HG03095 (cell line): ENCODE results near the gene COL23A1.

Source experiments
- ATAC-seq: cut with Tn5 transposase; IDR thresholded peaks from one replicate; pipeline ENCODE4 v1.9.1; 2021; ENCODE audit warnings: moderate library complexity; ENCODE audit not compliant: unreplicated experiment

COL23A1 gene

DNA sequence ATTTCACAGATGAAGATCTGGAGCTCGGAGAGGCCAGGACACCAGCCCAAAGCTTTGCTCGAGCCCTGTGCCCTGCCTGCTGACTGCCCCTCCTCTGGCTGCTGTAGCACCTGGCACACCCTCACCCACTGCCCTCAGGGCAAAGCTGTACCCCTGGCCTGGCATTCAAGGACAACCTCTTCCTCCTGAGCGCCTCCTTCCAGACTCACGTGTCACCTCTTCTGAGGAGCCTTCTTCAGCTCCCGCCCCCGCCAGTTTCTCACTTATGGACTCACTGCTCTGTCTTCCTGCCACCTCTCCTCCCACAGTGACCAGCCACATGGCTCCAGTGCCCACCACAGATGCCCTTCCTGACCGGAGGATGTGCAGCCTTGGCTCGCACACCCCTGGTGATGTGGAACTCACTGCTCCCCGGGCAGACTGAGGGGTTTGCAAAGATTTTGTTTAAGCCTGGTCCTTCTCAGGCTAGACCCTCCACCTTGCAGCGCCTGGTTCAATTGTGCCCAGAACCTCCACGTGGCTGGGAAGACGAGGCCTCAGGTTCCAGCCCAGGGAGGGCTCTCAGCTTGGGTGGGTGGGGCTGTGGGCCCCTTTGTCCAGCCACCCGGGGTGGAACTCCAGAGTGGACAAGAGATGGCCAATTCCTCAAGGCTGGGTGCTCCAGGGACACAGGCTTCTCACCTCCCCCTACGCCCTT lies 311.0 kb downstream of the COL23A1 start:
- ATAC-seq = no peak

GRCh38 chr5:178278358-178279023 lies 311.7 kb downstream of the COL23A1 start:
- no peak for ATAC-seq

DNA sequence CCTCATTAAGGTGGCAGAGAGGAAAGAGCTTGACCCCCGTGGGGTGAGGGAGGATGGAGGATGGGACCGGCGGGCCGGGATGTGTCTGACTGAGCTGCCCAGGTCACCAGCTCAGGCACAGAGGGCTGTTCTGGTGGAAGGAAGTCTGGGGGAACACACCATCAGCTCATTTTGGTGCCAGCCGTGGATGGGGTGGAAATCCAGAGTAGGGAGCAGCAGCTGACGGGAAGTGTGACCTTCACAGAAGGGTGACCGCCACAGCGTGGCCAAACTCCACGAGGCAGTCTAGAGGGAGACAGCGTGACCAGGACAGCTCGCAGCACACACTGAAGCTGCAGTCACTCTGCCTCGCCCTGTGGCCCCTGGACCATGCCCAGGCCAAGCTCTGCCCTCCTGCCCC lies 312.3 kb downstream of the COL23A1 start:
- no peak for ATAC-seq

- no peak for ATAC-seq
These were observed 312.8 kb downstream of the COL23A1 start for GRCh38 chr5:178277346-178277745.

DNA sequence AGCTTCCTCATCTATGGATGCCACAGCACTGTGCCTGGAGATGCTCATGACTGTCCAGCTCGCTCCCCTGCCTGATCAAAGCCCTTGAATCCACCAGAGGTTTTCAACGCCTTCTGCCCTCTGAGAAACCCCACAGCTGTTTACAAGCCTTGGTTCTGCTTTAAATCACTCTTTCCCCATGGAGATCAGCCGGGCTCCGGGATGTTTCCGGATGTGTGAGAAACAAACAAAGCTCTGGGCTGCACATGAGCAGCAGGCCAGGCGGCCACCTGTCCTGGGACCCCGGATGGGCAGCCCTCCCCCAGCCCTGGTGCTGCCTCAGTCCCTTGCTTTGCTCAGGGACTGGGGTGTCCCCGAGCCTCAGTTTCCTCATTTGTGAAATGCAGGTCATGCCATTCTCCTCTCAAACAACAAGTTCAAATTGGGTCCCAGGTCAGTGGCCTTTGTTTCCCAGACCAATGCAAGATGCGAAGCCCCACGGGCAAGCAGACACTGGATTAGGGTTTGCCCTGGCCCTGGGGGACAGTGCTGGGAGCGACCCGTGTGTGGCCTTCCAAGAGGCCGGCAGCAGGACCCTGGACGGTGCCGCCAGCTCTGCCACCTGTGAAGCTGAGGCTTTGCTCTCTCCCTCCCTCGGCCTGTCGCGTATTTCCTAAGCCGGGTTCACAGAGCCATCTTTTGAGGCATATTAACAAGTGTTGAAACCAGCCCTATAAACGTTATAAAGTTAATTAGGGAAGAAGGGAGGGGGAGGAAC lies 315.2 kb downstream of the COL23A1 start:
- no peak for ATAC-seq

GRCh38 chr5:178273665-178274541 lies 316.3 kb downstream of the COL23A1 start:
- no peak for ATAC-seq

DNA sequence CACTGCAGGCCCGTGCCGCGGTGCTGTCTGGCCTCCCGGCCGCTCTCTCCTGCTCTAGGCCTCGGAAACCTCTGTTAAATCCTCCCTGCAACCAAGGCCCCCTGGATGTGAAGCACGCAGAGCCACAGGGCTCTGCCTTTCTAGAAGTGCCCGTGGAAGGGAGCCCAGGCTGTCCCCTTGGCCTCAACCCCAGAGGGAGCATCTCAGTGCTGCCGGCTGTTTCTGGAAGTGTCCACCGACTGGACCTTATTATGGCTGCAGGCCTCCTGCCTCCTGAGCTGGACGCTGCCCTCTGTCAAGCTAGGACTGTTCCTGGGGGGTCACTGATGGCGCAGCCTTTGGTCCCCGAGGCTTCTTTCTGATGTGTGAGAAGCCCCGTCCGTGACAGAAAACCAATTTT lies 317.2 kb downstream of the COL23A1 start:
- ATAC-seq = no peak

DNA sequence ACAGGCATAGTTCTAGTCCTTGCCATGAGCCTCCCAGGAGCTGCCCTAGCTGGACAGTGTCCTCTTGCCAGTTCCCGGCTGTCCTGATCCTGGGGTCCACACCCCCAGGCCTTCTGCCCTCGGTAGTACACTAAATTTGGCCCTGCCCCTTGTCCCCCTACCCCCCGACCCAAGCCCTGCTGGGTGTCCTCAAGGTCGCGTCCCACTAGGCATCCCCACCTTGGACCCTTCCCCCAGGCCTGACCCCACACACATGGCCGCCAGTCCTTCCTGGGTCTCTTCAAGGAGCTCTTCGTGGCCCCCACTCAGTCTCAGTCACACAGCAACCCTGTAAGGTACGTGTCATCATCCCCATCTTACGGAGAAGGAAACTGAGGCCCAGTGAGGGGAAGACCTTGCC lies 317.6 kb downstream of the COL23A1 start:
- ATAC-seq = no peak

DNA sequence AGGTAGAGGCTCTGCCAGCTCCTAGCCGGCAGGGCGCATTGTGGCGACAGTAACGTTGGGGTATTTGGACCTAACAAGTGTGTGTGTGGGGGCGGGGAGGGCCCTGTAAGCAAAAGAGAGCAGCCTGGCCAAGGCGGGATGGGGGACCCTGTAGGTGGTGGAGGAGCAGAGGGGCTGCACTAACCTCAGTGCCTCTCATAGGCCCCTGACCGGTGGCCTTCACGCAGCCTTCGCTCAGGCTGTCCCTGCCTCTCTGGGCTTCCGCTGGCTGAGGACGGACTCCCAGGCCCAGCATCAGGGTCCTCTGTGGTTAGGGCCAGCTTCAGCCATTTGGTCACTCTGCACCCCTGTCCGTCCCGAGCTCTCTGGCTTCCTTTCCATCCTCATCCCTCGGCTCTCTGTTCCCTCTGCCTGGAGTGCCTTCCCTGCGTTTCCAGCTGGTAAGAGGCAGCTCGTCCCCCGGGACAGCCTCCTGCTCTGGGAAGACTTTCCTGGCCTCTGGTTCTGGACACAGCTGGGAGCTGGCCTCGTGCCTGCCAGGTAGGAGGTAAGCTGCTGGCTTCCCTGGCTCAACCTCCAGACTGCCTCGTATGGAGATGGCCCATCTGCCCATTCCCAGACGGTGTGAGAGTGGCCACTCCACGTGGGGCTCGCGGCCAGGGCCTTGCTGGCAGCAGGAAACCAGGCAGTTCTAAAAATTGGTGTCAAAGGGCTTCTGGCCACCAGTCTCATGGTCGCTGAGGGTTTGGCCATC lies 318.3 kb downstream of the COL23A1 start:
- no peak for ATAC-seq

DNA sequence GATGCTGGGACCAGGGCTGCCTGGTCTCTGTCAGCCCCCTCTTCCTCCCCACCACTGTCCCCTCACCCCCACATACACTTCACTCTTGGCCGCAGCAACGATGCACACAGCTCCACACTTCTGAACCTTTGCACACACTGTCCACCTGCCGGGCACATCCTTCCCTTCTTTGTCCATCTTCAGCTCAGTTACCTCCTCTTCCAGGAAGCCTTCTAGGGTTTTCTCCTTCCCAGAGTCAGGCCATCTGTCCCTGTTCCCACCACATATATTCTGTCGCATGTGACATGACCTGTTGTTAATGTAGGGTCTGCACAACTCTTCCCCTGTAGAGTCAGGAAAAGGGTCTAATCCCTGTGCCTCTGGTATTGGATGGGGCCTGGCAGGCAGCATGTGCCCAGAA lies 319.0 kb downstream of the COL23A1 start:
- ATAC-seq = no peak

DNA sequence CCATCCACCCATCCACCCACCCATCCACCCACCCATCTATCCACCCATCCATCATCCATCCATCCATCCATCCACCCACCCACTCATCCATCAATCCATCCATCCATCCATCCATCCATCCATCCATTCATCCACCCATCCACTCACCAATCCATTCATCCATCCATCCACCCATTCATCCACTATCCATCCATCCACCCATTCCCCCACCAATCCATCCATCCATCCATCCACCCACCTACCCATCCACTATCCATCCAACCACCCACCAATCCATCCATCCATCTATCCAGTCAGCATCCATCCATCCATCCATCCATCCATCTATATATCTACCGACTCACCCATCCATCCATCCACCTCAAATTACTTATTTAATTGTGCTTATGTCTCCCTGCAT lies 320.7 kb downstream of the COL23A1 start:
- ATAC-seq = no peak

- ATAC-seq = no peak
These were observed 322.3 kb downstream of the COL23A1 start for GRCh38 chr5:178267876-178268275.

GRCh38 chr5:178267245-178267644 lies 322.9 kb downstream of the COL23A1 start:
- ATAC-seq = no peak

DNA sequence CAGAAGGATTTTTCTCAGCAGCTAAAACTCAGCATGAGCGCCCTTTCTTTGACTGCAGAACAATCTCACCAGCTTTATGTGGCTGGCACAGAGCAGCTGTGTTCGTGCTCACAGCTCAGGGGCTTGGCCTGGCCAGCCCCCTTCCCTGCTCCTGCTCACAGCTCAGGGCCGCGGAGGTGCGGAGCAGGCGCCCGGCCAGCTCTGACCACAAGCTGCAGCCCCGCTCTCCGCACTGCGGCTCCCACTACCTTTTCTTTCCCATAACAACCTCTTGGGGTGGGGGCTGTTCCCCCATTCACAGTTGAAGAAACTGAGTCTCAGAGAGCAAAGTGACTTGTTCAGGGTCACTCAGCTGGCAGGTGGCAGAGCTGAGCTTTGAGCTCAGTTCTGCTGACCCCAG lies 323.6 kb downstream of the COL23A1 start:
- no peak for ATAC-seq

- ATAC-seq = no peak
These were observed 324.4 kb downstream of the COL23A1 start for GRCh38 chr5:178265746-178266145.

DNA sequence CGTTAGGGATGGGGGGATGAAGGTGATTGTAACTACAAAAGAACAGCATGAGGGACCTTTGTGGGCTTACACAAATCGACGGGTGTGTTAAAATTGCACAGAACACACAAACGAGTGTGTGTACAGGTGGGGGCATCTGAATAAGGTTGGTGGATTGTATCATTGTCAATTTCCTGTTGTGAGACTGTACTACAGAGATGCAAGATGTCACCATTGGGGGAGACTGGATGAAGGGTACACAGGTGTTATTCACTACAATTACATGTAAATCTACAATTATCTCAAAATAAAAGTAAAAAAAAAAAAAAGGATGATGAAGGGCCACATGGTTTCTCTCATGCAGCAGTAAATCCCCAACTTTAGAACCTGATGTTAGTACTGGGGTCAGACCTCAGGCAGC lies 326.1 kb downstream of the COL23A1 start:
- no peak for ATAC-seq

- ATAC-seq = no peak
These were observed 328.3 kb downstream of the COL23A1 start for GRCh38 chr5:178261666-178262600.

DNA sequence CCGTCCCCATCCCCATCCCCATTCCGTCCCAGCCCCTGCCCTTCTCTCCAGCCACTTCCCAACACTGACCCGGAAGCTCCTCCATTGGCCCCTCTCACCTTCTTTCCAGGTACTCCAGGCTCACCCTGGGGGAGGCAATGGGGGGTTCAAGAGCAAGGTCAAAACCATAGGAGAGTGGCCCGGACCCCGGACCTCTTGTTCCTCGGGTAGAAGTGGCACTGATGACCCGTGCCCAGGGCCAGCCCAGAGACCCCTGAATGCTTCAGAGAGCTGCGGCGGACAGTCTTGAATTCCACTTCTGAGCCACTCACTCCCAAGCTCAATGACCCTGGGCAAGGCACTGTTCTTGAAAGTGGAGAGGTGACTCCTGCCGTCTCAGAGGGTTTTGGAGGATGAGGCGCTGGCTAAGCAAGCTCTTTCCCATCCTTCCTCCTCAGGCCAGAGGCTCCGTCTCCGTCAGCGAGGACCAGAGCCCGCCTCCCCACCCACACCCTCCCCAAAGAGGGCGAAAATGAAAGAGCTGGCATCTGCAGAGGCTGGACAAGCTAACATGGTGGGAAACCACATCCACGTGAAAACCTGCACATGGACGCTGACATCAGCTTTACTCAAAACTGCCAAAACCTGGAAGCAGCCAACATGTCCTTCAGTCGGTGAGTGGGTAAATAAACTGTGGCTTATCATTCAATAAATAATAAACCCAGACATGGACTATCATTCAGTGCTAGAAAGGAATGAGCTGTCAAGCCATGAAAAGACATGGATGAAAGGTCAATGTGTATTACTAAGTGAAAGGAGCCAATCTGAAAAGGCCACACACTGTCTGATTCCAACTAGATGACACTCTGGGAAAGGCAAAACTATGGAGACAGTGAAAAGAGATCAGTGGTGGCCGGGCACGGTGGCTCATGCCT lies 330.3 kb downstream of the COL23A1 start:
- no peak for ATAC-seq
